NCI-H69 (cell line): Measurements from ENCODE around the gene SHISA3.

Experiments used
- DNase-seq: peaks from one replicate; lab custom pipeline; 2025; lab: John Stamatoyannopoulos, UW

SHISA3 gene

GRCh38 chr4:42391981-42392380 is 5.3 kb upstream of the SHISA3 start:
- no peak for DNase-seq

- DNase-seq, result no peak
These were observed 4.9 kb upstream of the SHISA3 start for GRCh38 chr4:42392436-42392835.

GRCh38 chr4:42395595-42395994 is 1.7 kb upstream of the SHISA3 start:
- DNase-seq, result no peak

GRCh38 chr4:42396361-42396751 is 932 bp upstream of the SHISA3 start:
- DNase-seq, result no peak

GRCh38 chr4:42397635-42398170 is 415 bp downstream of the SHISA3 start:
- no peak for DNase-seq

GRCh38 chr4:42398171-42398870 is 1.0 kb downstream of the SHISA3 start:
- no peak for DNase-seq

- no peak for DNase-seq
These were observed 1.6 kb downstream of the SHISA3 start for GRCh38 chr4:42398871-42399331.

GRCh38 chr4:42399393-42399792 is 2.1 kb downstream of the SHISA3 start:
- DNase-seq, result no peak

GRCh38 chr4:42401171-42401570 is 3.9 kb downstream of the SHISA3 start:
- no peak for DNase-seq

GRCh38 chr4:42404001-42404400 is 6.7 kb downstream of the SHISA3 start:
- no peak for DNase-seq

GRCh38 chr4:42410446-42410845 is 13.2 kb downstream of the SHISA3 start:
- no peak for DNase-seq

- no peak for DNase-seq
These were observed 14.5 kb downstream of the SHISA3 start for GRCh38 chr4:42411803-42412202.

GRCh38 chr4:42412251-42412650 is 15.0 kb downstream of the SHISA3 start:
- no peak for DNase-seq

- DNase-seq, result no peak
These were observed 18.0 kb downstream of the SHISA3 start for GRCh38 chr4:42415281-42415680.

GRCh38 chr4:42416017-42416416 is 18.7 kb downstream of the SHISA3 start:
- no peak for DNase-seq

GRCh38 chr4:42417550-42417949 is 20.3 kb downstream of the SHISA3 start:
- DNase-seq, result no peak

GRCh38 chr4:42420140-42420539 is 22.9 kb downstream of the SHISA3 start:
- DNase-seq, result no peak

- no peak for DNase-seq
These were observed 28.1 kb downstream of the SHISA3 start for GRCh38 chr4:42425146-42426065.

GRCh38 chr4:42428036-42428435 is 30.7 kb downstream of the SHISA3 start:
- DNase-seq, result no peak

GRCh38 chr4:42436928-42437565 is 39.8 kb downstream of the SHISA3 start:
- DNase-seq, result no peak

- no peak for DNase-seq
These were observed 42.8 kb downstream of the SHISA3 start for GRCh38 chr4:42440083-42440482.

- DNase-seq, result no peak
These were observed 45.3 kb downstream of the SHISA3 start for GRCh38 chr4:42442601-42443000.
